Pulmonary artery endothelial cell (primary cell): Measurements from ENCODE around the gene GAB2. TPM values are rescaled to one million over a fixed set of nuclear protein-coding genes. Genes with fewer than 3 reads are reported as not detected.
"Not testable (repeated sequence)": the region's sequence is repeated elsewhere in the genome, so short reads cannot be mapped to it uniquely, and the experiment has no call there.

Source experiments
- DNase-seq: peaks from one replicate; pipeline ENCODE4 v3.0.0-alpha.2; 2011; ENCODE audit warnings: low read depth, low spot score
- total RNA-seq: library from RNA; depleted of rRNA; stranded (reverse); fragments of >200 nt; gene quantifications from 2 replicates; pipeline ENCODE4 v1.2.3, GENCODE V29; 2014

GAB2 gene
- total RNA-seq, 1 donor from 2014 or later: 19.6 TPM

DNA sequence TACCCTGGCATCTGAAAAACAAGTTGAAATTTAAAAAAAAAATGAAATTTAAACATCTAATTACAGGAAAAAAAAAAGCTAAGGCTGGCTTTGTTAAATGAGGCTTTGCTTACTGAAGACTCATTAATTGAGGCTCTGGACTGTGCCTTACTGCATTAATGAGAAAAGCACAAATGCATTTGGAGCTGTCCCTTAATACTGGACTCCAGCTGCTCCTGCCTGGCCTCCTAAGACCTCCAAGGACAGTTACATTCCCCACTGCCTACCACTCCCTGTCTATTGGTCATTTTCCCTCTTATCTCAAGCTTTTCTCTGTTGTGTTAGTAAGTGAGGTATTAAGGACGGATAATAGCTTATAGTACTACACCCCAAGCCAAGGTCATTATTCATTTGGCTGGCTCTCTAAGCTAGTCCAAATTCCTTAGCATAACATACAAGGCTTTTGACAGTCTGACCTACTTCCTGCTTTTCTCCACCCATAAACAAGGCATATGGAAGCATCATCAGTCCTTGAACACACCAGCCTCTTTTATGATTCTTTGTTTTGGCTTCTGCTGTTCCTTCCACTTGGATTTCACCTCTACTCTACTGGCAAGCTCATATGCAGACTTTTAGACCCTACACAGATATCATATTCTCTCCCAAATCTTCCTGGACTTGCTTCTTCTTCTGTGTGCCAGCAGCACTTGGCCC lies 166.4 kb downstream of the GAB2 start:
- no peak for DNase-seq

- DNase-seq: no peak
These were observed 167.5 kb downstream of the GAB2 start for GRCh38 chr11:78250099-78250498.

DNA sequence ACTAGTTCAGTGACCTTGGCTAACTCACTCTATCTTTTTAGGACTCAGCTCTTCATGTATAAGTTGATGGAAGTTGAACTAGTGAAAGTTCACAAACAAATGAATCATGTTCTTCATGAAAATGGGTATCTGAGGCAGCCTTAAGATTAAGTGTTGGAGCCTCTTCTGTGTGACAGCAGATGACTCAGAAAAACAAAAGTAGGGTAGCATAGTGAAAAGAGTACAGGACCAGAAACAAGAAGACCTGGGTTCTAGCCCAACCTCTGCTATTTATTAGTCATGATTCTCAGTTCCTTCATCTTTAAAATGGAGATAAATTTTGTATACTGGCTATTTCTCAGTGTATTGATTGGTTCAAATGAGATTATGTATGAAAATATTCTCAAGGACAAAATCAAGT lies 168.7 kb downstream of the GAB2 start:
- DNase-seq: no peak

DNA sequence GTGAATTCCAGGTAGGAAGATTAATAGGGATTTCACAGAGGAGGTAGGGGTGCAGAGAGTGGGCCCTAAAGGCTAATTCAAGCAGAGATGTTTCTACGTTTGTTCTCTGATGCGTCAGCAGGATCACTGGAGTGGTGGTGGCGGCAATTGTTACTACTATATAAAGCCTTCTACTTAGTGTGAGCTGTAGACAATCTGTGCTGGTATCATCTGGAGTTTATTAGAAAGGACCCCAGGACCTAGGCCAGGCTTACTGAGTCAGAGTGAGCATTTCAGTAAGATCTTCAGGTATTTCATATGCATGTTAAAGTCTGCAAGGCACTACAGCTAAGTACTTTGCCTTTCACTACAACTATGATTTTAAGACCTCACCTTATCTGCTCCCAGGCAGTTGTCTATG lies 169.4 kb downstream of the GAB2 start:
- DNase-seq: no peak

GRCh38 chr11:78244546-78245255 lies 172.9 kb downstream of the GAB2 start:
- DNase-seq: no peak

DNA sequence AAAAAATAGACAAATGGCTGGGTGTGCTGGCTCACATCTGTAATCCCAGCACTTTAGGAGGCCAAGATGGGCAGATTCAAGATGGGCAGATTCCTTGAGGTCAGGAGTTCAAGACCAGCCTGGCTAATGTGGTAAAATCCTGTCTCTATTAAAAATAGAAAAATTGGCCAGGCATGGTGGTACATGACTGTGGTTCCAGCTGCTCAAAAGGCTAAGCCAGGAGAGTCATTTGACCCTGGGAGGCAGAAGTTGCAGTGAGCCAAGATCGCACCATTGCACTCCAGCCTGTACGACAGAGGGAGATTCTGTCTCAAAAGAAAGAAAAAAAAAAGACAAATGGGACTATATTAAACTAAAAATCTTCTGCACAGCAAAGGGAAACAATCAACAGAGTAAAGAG lies 173.5 kb downstream of the GAB2 start:
- DNase-seq: no peak

DNA sequence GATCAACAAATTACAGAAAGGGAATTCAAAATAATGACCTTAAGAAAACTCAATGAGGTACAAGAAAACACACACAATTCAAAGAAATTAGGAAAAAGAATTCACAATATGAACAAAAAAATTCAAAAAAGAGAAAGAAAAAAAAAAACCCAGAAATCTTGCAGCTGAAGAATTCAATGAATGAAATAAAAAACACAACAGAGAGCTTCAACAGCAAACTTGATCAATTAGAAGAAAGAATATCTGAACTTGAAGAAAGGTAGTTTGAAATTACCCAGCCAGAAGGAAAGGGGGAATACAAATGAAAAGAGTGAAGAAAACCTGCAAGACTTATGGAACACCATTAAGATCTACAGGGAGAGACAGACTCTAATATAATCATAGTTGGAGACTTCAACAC lies 176.1 kb downstream of the GAB2 start:
- no peak for DNase-seq

- DNase-seq: no peak
These were observed 177.8 kb downstream of the GAB2 start for GRCh38 chr11:78239781-78240180.

DNA sequence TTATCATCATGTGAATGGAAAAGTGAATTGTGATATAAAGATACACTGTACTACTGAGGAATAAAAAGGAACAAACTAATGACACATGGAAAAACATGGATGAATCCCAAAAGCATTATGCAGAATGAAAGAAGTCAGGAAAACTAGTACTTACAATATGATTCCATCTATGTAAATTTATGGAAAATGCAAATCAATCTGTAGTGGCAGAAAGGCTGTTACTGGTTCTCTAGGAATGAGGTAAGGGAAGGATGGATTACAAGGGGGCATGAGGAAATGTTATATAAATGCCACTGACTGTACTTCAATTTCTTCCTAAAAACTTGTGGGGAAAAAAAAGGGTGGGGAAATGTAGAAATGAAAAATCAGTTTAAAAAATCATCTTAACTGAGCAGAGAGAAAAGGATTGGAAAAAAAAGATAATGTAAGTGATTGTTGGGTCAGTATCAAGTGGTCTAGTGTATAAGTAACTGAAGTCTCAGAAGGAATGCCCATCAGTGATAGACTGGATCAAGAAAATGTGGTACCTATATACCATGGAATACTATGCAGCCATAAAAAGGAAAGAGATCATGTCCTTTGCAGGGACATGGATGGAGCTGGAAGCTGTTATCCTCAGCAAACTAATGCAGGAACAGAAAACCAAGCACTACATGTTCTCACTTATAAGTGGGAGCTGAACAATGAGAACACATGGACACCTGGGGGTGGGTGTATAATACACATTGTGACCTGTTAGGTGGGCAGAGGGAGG lies 180.2 kb downstream of the GAB2 start:
- no peak for DNase-seq

DNA sequence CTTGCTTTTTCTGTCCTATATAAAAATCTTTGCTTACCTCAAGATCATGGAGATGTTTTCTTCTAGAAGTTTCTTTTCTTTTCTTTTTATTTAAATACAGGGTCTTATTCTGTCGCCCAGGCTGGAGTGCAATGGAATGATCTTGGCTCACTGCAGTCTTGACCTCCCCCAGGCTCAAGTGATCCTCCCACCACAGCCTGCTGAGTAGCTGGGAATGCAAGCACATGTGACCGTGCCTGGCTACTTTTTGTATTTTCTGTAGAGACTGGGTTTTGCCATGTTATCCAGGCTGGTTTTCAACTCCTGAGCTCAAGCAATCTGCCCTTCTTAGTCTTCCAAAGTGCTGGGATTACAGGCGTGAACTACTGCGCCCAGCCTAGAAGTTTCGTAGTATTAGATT lies 183.6 kb downstream of the GAB2 start:
- DNase-seq: no peak

DNA sequence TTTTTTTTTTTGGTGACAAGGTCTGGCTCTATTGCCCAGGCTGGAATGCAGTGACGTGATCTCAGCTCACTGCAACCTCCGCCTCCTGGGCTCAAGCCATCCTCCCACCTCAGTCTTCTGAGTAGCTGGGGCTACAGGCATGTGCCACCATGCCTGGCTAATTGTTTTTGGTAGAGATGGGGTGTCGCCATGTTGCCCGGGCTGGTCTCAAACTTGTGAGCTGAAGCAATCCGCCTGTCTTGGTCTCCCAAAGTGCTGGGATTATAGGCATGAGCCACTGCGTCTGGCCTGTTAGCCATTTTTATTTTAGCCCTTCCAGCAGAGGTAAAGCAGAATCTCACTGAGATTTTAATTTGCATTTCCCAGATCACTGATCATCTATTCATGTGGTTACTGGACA lies 184.6 kb downstream of the GAB2 start:
- not testable (repeated sequence) for DNase-seq

- no peak for DNase-seq
These were observed 185.6 kb downstream of the GAB2 start for GRCh38 chr11:78231962-78232501.

- DNase-seq: no peak
These were observed 187.3 kb downstream of the GAB2 start for GRCh38 chr11:78230161-78230877.

- DNase-seq: no peak
These were observed 188.5 kb downstream of the GAB2 start for GRCh38 chr11:78229106-78229505.

DNA sequence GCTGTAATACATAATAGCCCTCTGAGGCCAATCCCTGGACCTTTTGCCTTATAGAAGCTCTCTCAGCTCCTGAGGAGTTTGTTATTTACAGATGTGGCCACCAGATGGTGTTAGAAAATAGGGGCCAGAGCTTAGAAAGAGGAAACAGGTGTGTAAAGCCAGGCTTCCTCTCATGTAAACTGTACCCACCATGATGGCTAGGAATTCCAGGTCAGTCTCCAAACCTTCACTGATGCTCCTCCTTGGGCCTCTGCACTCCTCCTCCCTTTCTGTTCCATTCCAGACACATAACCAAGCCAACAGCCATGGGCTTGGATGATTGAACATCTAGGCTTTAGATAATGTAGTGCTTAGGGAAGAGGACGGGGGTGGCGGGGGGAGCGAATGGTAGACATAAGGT lies 189.2 kb downstream of the GAB2 start:
- peak; percentile 36 for DNase-seq

DNA sequence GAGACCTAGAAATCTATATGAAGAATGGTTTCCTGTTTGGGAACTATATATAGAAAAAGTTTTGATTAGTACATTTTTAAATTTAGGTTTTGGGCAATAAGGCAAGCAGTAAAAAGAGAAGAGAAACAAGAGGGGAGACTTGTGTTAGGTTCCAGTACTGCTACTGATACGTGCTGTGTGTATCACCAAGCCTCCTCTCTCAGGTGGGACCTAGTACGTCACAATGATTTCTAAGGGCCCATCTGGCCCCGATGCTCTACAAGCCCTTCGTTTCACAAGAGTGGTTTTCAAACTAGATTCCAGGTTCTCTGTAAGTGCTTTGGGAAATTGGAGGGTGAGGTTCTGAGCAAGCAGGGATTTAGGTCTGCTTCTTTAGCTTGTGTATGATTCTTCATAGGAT lies 189.7 kb downstream of the GAB2 start:
- no peak for DNase-seq

DNA sequence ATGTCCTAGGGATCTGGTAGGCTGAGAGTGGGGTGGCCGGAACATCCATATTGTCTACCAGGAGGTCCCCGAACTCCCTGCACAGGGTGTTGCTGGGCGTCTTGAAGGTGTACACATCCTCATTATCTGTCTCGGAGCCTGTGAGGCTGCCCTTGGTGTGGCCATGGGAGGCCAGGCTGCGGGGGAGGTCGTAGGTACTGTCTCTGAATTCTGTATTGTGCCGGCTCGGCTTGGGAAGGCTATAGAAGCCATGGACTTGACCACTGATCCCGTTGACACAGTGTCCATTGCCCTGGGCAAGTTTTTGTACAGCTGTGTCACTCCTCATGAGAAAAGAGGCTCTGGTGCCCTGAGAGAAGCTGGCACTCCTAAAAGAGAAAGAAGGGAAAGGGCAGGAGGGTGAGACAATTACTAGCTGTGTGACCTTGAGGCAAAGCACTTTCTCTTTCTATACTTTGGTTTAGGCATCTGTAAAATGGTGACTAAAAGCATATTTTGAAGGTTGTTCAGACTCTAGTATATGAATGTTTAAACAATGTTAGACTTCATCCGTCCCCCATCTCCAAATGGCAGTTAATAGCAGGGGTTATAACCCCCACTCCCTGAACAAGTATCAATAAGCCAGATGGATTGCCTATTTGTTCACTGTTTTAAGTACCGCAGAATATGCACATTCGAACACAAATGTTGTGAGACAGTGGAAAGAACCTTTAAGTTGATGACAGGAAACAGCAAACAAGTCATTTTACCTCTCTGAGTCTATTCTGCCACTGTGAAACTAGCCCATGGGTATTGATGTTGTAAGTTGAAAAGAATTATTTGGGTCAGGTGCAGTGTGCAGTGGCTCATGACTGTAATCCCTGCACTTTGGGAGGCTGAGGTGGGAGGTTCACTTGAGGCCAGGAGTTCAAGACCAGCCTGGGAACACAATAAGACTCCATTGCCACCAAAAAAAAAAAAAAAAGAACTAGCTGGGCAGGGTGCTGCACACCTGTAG lies 190.6 kb downstream of the GAB2 start:
- no peak for DNase-seq

- no peak for DNase-seq
These were observed 192.7 kb downstream of the GAB2 start for GRCh38 chr11:78224906-78225420.

GRCh38 chr11:78224506-78224905 lies 193.1 kb downstream of the GAB2 start:
- DNase-seq: no peak

- DNase-seq: no peak
These were observed 194.2 kb downstream of the GAB2 start for GRCh38 chr11:78223320-78223954.
